GM12872 (cell line): ENCODE results near the gene JAM2.

Source experiments
- CTCF ChIP-seq: IDR thresholded peaks from 3 replicates; pipeline ENCODE4 v1.5.1; 2011; ENCODE audit warnings: low read depth, mild to moderate bottlenecking, low read length, moderate library complexity; ENCODE audit not compliant: insufficient read depth

The JAM2 gene

DNA sequence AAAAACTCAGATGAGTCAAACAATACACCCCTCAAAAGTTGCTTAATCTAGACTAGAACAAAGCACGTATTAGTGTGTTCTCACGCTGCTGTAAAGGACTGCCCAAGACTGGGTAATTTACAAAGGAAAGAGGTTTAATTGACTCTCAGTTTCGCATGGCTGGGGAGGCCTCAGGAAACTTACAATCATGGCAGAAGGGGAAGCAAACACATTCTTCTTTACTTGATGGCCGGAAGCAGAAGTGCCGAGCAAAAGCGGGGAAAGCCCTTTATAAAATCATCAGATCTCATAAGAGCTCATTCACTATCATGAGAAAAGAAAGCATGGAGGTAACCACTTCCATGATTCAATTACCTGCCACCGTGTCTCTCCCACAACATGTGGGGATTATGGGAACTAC lies 10.1 kb downstream of the JAM2 start:
- no peak for TF ChIP-seq CTCF

GRCh38 chr21:25656412-25656811 lies 17.4 kb downstream of the JAM2 start:
- TF ChIP-seq CTCF = no peak

GRCh38 chr21:25657140-25657539 lies 18.1 kb downstream of the JAM2 start:
- TF ChIP-seq CTCF = no peak

- TF ChIP-seq CTCF = no peak
Measured at GRCh38 chr21:25658427-25659035, 19.5 kb downstream of the JAM2 start.

DNA sequence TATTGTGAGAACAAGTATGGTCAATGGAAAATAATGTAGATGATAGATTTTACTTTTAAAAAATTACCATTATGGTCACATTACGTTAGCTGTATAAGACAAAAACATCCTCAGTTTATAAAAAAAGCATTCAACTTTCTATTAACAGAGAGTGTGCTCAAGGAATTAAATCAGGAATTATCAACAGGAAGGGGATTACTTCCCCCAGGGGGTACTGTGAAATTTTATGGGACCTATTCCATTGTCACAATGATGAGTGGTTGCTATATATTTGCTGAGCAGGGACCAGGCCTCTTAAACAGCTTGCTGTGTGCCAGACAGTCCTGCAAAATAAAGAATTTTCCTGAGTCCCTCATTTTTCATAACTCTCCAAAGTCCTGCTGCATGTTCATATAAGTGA lies 21.2 kb downstream of the JAM2 start:
- TF ChIP-seq CTCF = no peak

- no peak for TF ChIP-seq CTCF
Measured at GRCh38 chr21:25664491-25664931, 25.5 kb downstream of the JAM2 start.

DNA sequence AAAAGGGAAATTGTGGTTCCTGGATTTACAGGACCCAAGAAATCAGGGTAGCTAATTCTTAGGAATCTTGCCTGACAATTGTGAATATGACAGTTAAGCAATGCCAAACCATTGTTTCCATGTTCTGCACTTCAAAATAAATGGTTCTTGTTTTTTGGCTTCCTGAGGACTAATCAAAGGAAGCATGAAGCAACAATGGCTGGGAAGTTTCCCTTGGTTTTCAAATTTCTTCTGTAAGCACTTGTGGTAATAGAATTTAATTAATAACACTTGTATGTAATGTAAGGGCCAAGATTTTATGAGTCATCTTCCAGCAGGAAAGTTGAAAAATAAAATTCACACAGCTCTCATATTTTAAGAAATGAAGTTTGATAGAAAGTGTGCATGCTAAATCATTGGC lies 31.7 kb downstream of the JAM2 start:
- no peak for TF ChIP-seq CTCF
